Measurements from ENCODE around the gene DGKB.

The DGKB gene

DNA sequence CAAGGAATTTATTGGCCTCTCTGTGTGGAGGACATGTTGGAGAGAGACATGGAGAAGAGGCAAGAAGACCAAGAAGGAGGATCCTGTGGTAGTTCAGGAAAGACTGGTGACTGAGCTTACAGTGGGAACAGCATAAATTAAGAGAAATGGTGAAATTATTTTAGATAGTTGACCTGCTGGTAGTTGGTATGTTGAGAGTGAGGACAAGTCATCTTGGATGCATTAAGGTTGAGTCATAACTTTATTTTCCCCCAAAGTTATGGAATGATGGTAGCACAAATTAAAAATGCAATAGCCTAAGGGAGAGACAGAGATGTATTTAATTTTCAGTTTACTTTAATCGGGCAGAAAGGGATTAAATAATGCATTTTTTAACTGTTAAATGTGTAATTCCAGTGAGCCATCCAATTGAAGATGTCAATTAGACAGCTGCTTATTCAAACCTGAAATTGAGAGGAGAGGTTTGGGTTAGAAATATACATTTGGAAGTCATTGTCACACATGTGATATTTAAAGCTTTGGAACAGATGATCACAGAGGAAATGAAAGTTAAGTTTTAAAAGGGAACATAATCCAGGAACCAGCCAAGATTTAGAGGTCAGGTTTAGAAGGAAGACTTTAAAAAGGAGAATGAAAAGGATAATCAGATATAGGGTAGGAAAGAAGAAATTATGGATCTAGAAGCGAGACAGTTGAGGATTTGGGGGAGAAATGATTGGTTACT is 80.6 kb downstream of the DGKB start:
- DNase-seq = peak; percentile 66

DNA sequence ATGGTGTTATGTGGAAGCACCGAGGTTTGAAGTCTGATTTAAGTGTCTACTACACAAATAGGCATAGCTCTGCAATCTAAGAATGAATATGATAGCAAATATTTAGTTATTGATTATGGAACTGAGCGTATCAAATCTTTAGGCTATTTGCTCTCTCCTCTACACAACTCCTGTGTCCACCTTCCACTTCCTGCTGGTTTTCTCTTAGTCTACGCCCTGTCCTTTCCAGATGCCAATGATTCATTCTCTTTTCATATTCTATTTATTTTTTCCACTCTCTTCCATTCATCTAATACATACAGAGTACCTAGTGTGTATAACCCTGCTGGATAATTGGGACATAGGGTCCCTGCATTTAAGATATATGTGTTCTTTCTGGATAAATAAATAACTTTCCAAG is 83.7 kb downstream of the DGKB start:
- no peak for DNase-seq

- DNase-seq = no peak
Measured at GRCh38 chr7:14817829-14818614, 84.5 kb downstream of the DGKB start.

- no peak for DNase-seq
Measured at GRCh38 chr7:14807507-14807906, 95.0 kb downstream of the DGKB start.

- DNase-seq = peak; percentile 68
Measured at GRCh38 chr7:14806891-14807290, 95.7 kb downstream of the DGKB start.

DNA sequence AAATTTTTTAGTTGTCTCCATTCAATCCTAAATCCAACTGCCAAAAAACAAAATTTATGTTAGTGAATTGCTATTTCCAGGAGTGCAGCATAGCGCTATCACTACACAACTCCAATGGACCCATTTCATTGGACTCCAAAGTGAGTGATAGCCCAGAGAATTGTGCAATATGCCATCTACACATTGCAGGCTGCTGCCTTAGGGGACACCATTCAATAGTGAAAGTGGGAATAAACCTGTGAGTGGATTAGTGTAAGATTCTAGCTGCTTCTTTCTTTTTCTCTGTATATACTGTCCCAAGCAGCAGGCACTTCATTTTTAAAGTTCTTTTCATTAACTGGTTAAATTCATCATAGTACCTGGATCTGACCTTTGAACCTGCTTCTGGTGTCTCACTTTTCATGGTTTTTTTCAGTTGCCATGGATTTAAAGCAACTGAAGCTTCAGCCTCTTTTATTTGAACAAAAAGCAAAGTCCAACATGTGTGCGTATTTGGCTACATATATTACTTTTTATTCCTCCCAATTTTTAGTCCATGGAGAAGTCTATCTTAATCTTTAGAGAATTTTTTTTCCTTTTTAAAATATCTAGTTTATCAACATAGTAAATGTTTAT is 97.3 kb downstream of the DGKB start:
- no peak for DNase-seq

GRCh38 chr7:14800664-14801063 is 101.9 kb downstream of the DGKB start:
- DNase-seq = no peak

DNA sequence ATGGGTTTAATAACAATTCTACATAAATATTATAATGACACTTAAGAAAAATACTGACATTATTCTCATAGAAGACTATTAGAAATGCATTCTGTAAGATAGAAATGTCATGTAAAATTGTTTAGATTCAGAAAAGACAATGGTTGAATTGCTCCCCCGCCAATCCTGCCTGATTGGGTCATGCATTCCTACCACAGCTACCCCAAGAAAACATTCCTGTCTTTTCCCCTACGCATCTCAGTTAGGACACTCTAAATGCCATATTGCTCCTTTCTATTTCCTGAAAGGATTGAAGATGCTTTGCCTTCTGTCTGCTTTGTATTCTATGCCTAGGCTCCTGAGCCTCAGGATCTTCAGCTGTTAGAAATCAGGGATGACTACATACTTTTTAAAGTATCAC is 109.4 kb downstream of the DGKB start:
- DNase-seq = no peak

GRCh38 chr7:14787551-14787950 is 115.0 kb downstream of the DGKB start:
- no peak for DNase-seq

DNA sequence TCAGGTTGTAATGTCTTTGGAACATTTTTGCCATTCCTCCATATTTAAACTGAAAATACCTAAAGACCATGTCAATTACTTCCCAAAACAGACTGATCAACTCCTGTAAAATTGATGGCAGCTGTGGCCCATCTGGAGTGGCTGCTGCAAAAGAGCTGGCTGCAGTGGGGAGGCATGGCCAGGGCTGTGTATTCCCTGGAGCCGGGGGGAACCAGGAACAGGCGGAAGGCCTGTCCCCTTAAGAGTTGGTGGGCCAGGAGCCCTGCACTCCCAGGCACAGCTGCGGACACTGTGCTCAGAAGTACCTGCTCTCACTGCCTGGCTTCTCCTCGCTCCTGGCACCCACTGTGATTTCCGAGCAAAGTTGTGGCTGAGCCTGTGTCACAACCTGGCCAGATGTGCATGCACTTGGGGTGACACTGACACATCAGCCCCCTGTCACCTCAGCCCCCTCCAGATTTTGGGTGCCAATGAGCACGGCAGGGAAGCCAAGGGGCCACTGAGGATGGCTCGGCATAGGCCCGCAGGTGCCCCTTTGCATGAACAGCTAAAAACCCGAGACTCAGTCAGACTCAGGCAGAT is 116.1 kb downstream of the DGKB start:
- DNase-seq = no peak

DNA sequence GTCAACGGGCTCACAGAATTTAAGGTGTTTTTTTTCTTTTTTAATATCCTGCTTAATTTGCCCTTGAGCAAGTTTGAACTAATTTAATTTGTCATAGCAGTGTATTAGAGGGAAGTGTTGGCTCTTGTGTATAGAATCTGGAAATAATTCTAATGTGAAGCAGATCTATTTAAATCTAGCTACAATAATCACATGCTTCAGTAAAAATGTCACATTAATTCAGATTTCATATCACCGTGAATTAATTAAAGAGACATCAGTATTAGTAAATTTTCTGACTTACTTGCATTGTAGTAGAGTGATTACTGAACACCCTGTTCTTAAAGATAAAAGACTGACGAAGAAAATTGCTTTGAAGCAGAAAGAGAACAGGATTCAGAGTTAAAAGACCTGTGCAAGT is 124.7 kb downstream of the DGKB start:
- DNase-seq = no peak

DNA sequence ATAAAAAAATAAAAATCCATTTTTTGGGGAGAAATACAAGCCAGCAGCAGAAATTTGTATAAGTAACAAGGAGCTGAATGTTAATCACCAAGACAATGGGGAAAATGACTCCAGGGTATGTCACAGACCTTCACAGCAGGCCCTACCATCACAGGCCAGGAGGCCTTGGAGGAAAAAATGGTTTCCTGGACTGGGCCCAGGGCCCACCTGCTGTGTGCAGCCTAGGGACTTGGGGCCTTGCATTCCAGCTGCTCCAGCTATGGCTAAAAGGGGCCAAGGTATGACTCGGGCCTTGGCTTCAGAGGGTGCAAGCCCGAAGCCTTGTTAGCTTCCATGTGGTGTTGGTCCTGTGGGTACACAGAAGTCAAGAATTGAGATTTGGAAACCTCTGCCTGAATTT is 126.3 kb downstream of the DGKB start:
- no peak for DNase-seq

DNA sequence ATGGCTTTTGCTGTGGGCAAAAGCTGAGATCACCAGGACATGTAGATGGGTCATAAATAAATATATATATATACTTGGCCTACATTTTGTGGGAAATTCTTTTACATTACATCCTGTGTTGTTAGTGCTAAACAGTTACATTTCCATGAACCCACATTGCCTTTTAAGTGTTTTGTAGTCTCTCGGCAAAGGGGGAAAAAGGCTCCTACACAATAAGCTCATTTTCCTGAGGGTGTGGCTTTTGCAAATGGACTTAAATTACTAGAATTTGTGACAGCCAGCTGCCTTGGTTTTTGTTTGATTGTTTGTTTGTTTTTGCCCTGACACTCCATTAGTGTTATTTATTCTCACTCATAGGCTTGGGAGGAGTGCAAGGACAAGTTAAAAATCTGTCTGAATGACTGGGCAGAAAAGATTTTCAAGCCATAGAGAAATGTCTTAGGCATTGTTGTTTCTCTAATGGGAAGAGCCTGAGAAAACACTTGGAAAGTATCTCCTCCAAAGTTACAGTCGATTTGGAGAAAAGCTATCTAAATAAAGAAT is 128.8 kb downstream of the DGKB start:
- no peak for DNase-seq

DNA sequence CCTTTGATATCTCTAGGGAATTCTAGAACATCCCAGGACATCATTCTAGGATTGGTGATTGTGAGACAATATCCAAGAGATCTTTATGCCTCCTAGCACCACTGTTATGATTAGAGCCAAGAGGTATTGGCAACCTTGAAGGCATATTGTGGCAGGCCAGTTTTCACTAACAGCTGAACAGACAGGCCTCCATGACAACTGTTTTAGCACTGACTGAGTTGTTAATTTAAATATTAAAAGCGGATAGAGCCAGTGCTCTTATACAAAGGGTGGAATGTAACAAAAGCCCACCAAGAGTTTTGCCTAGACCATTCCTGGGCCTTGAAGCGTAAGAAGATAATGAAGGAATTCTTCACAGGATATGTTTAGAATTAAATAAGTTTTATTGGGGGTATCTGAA is 131.9 kb downstream of the DGKB start:
- DNase-seq = no peak

GRCh38 chr7:14769261-14769660 is 133.3 kb downstream of the DGKB start:
- no peak for DNase-seq

DNA sequence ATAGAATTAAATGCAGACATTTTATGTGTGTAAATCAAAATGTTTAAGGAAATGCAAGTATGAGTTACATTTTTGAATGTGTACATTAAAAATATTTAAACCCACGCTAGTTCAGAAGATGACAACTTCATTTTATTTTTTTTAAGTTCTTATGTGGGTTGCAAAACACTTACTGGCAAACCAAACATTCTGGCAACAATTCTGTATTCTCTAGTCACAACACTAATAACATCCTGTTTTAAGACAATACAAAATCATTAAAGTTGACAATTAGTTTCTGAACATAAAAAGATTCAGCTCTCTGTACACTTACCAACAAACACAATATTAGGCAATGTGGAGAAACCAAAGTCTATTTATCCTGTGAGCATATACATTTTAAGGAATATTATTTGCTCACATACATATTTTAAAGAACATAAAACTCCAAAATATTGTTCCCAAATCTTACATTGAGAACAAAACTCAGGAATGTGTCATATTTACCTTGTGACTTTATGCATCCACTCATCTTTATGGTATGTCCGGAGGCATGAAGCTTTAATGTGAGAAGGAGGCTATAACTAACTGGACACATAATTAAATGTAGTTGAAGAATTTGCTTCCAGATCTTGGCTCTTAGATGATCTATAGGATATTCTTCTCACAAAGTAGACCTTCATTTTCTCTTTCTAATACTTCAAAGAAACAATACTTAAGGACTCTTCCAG is 134.7 kb downstream of the DGKB start:
- no peak for DNase-seq

DNA sequence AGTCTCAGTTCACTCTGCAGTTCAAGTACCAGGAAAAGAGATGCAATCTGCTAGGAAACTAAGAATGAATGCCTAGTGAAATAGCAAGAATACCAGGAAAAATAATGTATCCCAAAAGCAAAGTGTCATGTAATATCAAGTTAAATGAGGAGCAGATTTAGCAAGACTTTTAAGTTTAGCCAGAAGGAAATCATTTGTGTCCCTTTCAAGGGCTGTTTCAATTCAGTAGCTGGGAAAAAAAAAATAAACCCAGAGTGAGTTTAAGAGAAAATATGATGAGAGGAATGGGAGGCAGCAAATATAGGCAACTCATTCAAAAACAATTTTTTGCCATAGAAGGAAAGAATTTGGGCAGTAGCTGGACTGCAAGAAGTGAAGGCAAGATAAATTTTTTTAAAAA is 135.8 kb downstream of the DGKB start:
- peak; percentile 56 for DNase-seq

- DNase-seq = no peak
Measured at GRCh38 chr7:14765731-14766130, 136.8 kb downstream of the DGKB start.

DNA sequence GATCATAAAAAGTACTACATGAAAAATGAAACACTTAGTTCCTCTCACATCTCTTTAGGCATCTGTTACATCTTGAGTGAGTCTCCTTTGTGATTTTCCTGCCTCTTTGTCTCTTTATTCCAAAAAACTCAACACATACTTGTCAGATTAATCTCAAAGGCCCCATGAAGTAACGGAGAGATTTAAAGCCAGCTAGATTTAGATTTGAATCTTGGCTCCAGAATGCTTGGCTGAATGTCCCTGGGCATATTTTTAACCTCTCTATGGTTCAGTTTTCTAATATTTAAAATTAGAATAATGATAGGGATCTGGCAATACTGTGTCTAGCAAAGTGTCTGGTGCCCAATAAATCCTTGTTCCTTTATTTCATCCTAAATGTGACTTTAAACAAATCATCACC is 140.0 kb downstream of the DGKB start:
- DNase-seq = peak; percentile 4

GRCh38 chr7:14761510-14762296 is 140.8 kb downstream of the DGKB start:
- peak; percentile 83 for DNase-seq

GRCh38 chr7:14760730-14761478 is 141.6 kb downstream of the DGKB start:
- no peak for DNase-seq
